Measurements from ENCODE around the gene SOD2.
A peak's percentile ranks its signal among the peaks of the same experiment; 100 is the strongest.
"Not testable (repeated sequence)": the region's sequence is repeated elsewhere in the genome, so short reads cannot be mapped to it uniquely, and the experiment has no call there.

SOD2 gene

DNA sequence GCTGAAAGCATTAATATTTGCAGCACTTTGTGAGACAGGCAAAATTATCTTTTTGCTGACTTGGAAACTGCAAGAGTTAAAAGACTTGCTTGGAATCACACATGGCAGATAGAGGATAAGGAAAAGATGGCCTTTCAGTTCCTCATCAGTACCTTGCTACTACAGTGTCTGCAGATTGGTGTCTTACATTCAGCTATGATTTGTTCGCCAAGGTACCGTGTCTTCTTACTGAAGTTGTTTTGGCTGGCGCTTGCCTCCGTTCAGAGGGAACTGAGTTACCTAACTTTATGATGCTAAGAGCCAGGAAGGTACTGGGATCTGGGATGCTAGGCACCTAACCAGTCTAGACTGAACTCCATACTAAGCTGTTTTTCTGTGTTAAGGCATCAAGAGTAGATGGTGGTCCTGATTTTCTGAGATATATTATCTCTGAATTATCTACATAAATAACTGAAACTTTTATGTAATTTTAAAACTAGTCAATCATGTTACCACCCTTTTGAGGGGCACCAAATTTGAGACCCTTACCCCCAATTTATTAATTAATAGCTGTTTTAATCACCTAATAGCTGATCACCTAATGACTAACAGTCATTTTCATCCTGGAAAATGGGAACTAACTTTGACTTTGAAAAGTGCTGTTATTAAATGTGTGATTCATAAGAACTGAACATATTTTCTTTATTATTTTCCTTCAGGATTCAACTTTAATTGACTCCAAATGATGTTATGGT is 36.7 kb upstream of the SOD2 start:
- H3K4me1 ChIP-seq (ENCODE audit: insufficient read depth, insufficient read length): no peaks in the 10 kb centered on the region
- H3K9me3 ChIP-seq (ENCODE audit: insufficient read depth, low read length): no peaks in the 10 kb centered on the region
- DNase-seq (ENCODE audit: low read depth, low spot score): no peak
- H3K4me3 ChIP-seq (ENCODE audit: insufficient read length, low read depth): peak overlapping the region; percentile 85
- peaks cover 18% of the 10 kb centered on the region for H3K36me3 ChIP-seq (ENCODE audit: insufficient read depth, insufficient read length, low read length)
- TF ChIP-seq YY1 (IDR thresholded peaks at IDR 0.05; ENCODE audit: insufficient read depth, insufficient read length): no peak
- peak overlapping the region; percentile 24 for H3K9ac ChIP-seq (ENCODE audit: insufficient read length, low read depth)
- H3K27me3 ChIP-seq (ENCODE audit: insufficient read depth, insufficient read length): no peaks in the 10 kb centered on the region

DNA sequence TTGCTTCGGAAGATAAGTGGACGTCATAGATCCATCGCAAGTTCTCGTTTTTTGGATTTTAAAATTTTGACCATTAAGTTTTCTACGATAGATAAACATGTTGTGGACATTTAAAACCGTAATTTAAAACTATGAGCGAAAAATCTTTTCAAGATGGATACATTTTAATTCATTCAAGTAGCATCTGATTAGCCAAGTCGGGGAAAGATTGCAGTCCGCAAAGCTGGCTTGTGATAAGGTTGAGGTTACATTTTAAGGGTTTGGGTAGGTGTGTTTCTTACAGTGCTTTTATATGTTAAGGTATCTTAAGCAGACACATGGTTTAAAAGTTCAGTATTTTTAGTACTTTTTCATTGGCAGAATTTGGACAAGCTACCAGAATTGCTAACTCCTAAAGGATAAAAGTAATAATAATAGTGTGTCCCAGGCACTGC is 35.5 kb upstream of the SOD2 start:
- DNase-seq (ENCODE audit: low read depth, low spot score): no peak
- Histone ChIP-seq H3K4me1 (ENCODE audit: insufficient read depth, insufficient read length) (no peaks in the 10 kb centered on the region), H3K27me3 (ENCODE audit: insufficient read depth, insufficient read length) (no peaks in the 10 kb centered on the region), H3K36me3 (ENCODE audit: insufficient read depth, insufficient read length, low read length) (peaks cover 18% of the 10 kb centered on the region), H3K9ac (ENCODE audit: insufficient read length, low read depth) (peak overlapping the region; percentile 90), H3K4me3 (ENCODE audit: insufficient read length, low read depth) (peak overlapping the region; percentile 85), H3K9me3 (ENCODE audit: insufficient read depth, low read length) (no peaks in the 10 kb centered on the region)
- TF ChIP-seq YY1 (IDR thresholded peaks at IDR 0.05; ENCODE audit: insufficient read depth, insufficient read length): no peak
- no peak for TF ChIP-seq SUZ12 (IDR thresholded peaks at IDR 0.05; ENCODE audit: extremely low read depth, insufficient read depth, insufficient read length)
- TF ChIP-seq ZNF274 (IDR thresholded peaks at IDR 0.05; ENCODE audit: low read depth, low read length): no peak

- H3K4me3 ChIP-seq (ENCODE audit: insufficient read length, low read depth): peak overlapping the region; percentile 85
- peak overlapping the region; percentile 90 for H3K9ac ChIP-seq (ENCODE audit: insufficient read length, low read depth)
- H3K9me3 ChIP-seq (ENCODE audit: insufficient read depth, low read length): no peaks in the 10 kb centered on the region
- peaks cover 18% of the 10 kb centered on the region for H3K36me3 ChIP-seq (ENCODE audit: insufficient read depth, insufficient read length, low read length)
- no peak for DNase-seq (ENCODE audit: low read depth, low spot score)
- H3K4me1 ChIP-seq (ENCODE audit: insufficient read depth, insufficient read length): no peaks in the 10 kb centered on the region
- H3K27me3 ChIP-seq (ENCODE audit: insufficient read depth, insufficient read length): no peaks in the 10 kb centered on the region
- TF ChIP-seq SUZ12 (IDR thresholded peaks at IDR 0.05; ENCODE audit: extremely low read depth, insufficient read depth, insufficient read length): no peak
- no peak for TF ChIP-seq YY1 (IDR thresholded peaks at IDR 0.05; ENCODE audit: insufficient read depth, insufficient read length)
- no peak for TF ChIP-seq ZNF274 (IDR thresholded peaks at IDR 0.05; ENCODE audit: low read depth, low read length)
Observed at GRCh38 chr6:159727717-159728445, 34.8 kb upstream of the SOD2 start.

DNA sequence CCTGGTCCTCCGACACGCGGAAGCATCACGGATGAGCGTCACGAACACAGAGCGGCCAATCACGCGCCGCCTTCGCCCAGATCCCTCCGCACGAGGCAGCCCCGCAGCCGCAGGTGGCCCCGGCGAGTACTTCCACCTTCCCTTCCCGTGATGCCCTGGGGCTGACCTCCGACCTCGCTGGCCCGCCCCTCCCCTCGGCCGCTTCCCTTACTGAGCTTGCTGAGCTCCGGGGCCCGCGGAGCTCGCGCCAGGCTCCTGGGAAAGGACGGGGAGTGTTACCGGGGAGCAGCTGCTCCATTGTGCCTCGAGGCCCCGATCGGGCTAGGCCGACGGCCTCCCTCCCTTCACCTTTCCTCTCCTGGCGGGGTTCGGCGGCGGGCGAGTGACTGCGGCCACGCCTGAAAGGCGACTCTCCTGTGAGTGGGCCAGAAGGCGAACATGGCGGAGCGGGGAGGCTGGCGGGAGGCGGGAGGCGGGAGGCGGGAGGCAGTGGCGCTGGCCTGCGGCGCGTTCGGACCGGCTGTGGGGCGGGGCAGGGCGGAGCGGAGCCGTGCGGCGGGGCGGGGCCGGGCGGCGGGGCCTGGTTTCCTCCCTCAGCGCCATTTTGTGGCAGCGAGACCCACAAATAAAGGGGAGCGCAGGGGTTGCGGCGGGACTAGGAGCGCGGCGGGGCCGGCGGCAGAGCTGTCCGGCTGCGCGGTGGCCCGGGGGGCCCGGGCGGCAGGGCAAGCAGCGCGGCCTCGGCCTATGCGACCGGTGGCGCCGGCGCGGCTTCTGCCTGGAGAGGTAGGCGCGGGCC is 34.1 kb upstream of the SOD2 start, which contains the start of gene WTAP:
Gene WTAP (plus strand): TSS at position 589 of the 799 bp plus-strand sequence. CDS start 8,760 bp downstream, outside the sequence.
- H3K9me3 ChIP-seq (ENCODE audit: insufficient read depth, low read length): no peaks in the 10 kb centered on the region
- H3K4me3 ChIP-seq (ENCODE audit: insufficient read length, low read depth): peak within 1 kb of the TSS; percentile 85
- H3K27me3 ChIP-seq (ENCODE audit: insufficient read depth, insufficient read length): no peaks in the 10 kb centered on the region
- TF ChIP-seq YY1 (IDR thresholded peaks at IDR 0.05; ENCODE audit: insufficient read depth, insufficient read length) (peak; percentile 39), ZNF274 (IDR thresholded peaks at IDR 0.05; ENCODE audit: low read depth, low read length) (no peak)
- peak within 1 kb of the TSS; percentile 92 for H3K9ac ChIP-seq (ENCODE audit: insufficient read length, low read depth)
- no peaks in the 10 kb centered on the region for H3K4me1 ChIP-seq (ENCODE audit: insufficient read depth, insufficient read length)
- peaks cover 19% of the 10 kb centered on the region for H3K36me3 ChIP-seq (ENCODE audit: insufficient read depth, insufficient read length, low read length)
- peak; percentile 89 for DNase-seq (ENCODE audit: low read depth, low spot score)

DNA sequence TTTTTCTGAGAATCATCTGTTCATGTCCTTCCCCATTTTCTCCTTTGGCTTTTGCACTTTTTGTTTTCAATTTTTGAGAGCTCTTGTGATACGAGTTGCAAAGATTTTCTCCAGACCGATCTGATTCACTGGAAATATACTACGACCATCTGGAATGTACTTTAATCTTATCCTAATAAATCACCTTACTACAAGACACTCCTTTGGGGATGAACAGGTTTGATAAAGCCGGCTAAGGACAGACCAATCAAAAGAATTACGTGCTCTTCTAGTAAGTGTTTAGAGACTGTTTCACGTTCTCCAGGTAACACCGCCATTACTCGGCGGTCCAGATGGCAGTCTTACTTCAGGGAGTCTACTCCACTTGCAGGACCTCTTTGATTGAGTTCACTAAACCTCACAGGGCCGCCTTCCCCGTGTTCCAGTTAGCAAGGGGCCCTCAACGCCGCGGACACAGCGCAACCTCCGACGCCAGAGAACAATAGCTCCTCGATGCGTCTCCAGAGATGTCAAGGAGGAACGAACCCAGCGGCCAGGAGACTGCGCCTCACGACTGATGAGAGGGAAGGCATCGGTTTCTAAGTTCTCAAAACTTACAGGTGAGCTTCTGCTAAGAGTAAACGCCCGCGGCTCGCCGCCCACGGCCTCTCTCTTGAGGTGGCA is 33.3 kb upstream of the SOD2 start:
- Histone ChIP-seq H3K4me3 (ENCODE audit: insufficient read length, low read depth) (peak overlapping the region; percentile 61), H3K9me3 (ENCODE audit: insufficient read depth, low read length) (no peaks in the 10 kb centered on the region), H3K9ac (ENCODE audit: insufficient read length, low read depth) (peak overlapping the region; percentile 92), H3K27me3 (ENCODE audit: insufficient read depth, insufficient read length) (no peaks in the 10 kb centered on the region), H3K36me3 (ENCODE audit: insufficient read depth, insufficient read length, low read length) (peaks cover 13% of the 10 kb centered on the region), H3K4me1 (ENCODE audit: insufficient read depth, insufficient read length) (no peaks in the 10 kb centered on the region)
- TF ChIP-seq ZNF274 (IDR thresholded peaks at IDR 0.05; ENCODE audit: low read depth, low read length) (no peak), SUZ12 (IDR thresholded peaks at IDR 0.05; ENCODE audit: extremely low read depth, insufficient read depth, insufficient read length) (no peak), YY1 (IDR thresholded peaks at IDR 0.05; ENCODE audit: insufficient read depth, insufficient read length) (no peak)
- DNase-seq (ENCODE audit: low read depth, low spot score): peak; percentile 20

- H3K4me3 ChIP-seq (ENCODE audit: insufficient read length, low read depth); H3K9me3 ChIP-seq (ENCODE audit: insufficient read depth, low read length); H3K27me3 ChIP-seq (ENCODE audit: insufficient read depth, insufficient read length); H3K36me3 ChIP-seq (ENCODE audit: insufficient read depth, insufficient read length, low read length); H3K9ac ChIP-seq (ENCODE audit: insufficient read length, low read depth); DNase-seq (ENCODE audit: low read depth, low spot score); H3K4me1 ChIP-seq (ENCODE audit: insufficient read depth, insufficient read length): not testable (repeated sequence)
Observed at GRCh38 chr6:159725208-159725607, 32.2 kb upstream of the SOD2 start.

Data from NT2/D1 (cell line).